Stimulated activated naive CD8-positive, alpha-beta T cell treated with anti-CD3 and anti-CD28 coated beads, Interleukin-15, Interleukin-2, amounts not matched to agents 100 U/mL and 50 U/mL, for 24 hours (primary cell): ENCODE data around the gene QKI.
"Not testable (repeated sequence)": the region's sequence is repeated elsewhere in the genome, so short reads cannot be mapped to it uniquely, and the experiment has no call there.

Experiments used
- ATAC-seq: fragments of 150-1000 bp; cut with Tn5 transposase; one replicate; pipeline ENCODE4 v1.10.0; 2021
- DNase-seq: peaks from one replicate; pipeline ENCODE4 v3.0.0; 2021

QKI gene

DNA sequence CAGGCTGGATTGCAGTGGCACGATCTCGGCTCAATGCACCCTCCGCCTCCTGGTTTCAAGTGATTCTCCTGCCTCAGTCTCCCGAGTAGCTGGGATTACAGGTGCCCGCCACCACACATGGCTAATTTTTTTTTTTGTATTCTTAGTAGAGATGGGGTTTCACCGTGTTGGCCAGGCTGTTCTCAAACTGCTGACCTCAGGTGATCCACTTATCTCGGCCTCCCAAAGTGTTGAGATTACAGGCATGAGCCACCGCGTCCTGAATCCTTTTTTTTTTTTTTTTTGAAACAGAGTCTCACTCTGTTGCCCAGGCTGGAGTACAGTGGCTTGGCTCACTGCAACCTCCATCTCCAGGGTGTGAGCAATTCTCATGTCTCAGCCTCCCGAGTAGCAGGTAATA, 24.9 kb downstream of the QKI start:
- ATAC-seq, DNase-seq: not testable (repeated sequence)

DNA sequence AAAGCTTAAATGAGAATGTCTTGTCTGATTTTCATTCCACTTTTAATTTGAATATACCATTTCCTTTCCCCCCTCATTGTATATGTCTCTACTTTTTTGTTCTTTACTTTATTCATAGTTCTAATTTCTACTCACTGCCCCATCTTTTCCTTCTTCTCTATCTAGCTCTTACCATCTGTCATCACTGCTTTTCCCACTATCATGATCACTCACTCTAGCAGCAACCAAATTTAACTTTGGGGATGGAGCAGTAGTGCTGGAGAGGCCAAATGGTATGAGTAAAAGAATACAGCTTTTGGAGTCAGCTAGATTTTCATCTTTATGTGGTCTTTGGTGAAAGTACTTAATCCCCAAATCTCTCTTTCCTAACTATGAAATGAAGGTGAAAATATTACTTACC, 25.5 kb downstream of the QKI start:
- ATAC-seq (no peak), DNase-seq (no peak)

DNA sequence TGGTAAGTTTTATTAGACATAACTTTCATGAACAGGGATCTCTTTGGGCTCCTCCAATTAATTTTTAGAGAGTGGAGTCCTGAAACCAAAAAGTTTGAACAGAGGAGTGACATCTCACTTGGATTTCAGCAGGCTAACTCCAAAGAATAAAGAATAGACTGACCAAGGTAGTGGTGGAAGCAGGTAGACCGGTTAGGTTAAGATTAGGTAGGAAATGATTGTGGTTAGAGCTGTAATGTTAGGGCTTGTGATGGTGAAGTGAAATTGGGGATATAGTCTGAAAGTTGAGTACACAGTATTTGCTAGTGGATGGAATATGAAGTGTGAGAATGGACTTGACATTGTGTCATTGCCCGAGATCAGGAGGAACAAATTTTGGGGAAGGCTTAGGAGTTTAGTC, 27.8 kb downstream of the QKI start:
- ATAC-seq (no peak), DNase-seq (no peak)

DNA sequence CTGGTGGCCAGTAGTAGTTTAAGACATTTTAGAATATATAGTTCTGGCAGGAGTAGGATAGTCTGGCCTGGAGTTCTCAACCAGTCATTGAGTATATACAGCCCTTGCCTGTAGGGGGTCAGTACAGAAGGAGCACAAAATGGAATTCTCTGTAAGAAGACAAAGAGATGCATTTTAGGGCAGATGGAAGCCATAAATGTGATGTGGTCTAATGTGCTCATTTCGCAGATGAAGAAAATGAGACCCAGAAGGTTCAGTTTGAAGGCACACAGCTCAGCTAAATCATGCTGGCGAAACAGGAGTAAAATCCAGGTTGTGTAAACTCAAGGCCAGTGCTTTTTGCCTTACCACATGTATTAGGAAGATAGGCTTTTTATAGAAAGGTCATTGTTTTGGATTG, 29.6 kb downstream of the QKI start:
- ATAC-seq (no peak), DNase-seq (no peak)

DNA sequence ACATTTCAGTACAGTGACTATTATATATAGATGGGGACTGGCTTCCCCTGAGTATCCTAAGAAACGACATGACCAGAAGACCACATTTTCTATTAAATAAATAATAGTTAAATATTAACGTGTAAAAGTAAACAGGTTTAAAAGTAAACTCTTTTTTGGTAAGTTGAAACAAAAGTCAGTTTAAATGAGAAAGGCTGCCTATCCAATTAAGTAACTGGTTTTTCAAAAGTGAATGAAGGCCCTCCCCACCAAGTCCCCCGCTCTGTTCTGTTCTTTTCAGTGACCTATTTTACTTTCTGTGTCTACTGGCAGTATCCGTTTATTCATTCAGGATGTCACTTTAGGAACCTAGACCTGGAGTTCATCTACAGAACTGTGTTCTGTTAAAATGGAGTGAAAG, 32.0 kb downstream of the QKI start:
- DNase-seq (no peak), ATAC-seq (no peak)

DNA sequence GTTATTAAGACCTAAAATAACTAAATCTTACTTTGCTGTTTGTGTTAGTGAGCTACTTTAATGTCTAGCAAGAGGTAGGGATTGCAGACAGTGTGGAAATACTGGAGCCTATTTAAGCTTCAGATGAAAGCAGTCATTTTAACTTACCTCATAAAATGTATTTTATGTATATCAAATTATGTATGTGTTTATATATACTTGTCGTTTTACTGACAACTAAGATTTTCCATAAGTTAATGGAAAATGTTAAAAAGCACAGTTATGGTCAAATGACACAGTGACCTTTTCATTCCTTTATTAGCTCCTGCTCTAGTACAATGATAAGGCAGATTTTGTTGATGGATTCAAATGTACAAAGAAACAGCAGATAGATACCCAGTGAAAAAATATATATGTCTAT, 34.6 kb downstream of the QKI start:
- DNase-seq = no peak
- ATAC-seq = peak; percentile 14

GRCh38 chr6:163454425-163454824, 39.9 kb downstream of the QKI start:
- no peak for ATAC-seq
- DNase-seq = no peak

GRCh38 chr6:163455552-163455951, 41.0 kb downstream of the QKI start:
- DNase-seq (no peak), ATAC-seq (peak; percentile 77)

DNA sequence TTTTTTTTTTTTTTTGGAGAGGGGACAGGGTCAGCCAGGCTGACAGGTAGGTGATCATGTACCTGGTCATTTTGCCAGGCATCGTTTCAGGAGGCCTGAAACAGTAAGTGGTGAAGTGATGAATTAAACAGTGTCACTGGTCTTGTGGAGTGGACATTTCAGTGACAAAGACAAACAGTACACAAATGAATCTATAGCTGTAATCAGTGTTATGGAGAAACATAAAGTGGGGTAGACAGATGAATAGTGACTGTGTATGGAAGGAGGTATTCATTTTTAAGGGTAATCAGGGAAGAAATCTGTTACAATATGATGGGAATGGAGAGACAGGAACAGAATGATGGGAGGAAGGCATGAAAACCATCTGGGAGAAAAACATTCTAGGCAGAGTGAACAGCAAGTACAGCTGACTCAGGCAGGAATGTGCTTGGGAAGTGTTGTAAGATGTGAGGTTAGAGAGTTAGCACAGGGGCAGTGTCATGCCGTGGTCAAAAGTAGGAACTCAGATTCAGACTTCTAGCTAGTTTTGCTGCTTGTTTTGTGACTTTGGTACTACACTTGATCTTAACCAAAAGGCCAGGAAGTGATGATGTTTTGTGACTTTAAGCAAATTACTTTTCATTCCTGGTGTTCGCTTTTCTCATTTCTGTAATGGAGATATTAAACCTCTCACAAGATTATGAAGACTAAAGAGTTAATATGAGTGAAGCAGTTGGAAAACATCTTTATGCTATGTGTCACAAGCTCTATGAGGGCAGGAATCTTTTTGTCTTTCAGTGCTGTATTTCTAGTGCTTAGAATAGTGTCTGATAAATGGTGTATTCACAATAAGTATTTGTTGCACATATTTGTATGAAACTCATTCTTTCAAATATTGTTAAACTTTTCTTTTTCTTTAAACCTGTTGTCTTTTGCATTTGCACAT, 43.4 kb downstream of the QKI start:
- no peak for ATAC-seq

DNA sequence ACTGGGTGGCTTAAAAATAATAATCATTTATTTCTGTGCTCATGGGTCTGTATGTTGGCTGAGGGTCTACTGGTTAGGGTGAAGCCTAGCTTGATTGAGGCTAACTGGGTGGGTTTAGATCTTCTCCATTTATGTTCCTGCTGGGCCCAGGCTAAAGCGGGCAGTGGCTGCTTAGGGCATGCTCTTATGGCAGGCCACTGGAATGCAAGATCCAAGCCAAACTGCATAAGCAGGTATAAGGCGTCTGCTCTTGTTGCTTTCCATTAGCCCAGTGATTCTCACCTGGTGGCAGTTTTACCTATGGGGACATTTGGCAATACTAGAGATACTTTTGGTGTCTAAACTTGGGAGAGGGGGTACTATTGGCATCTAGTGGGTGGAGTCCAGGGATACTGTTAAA, 44.5 kb downstream of the QKI start:
- DNase-seq = no peak

More for the DNA sequence above, 43.4 kb downstream of the QKI start:
- DNase-seq = no peak

DNA sequence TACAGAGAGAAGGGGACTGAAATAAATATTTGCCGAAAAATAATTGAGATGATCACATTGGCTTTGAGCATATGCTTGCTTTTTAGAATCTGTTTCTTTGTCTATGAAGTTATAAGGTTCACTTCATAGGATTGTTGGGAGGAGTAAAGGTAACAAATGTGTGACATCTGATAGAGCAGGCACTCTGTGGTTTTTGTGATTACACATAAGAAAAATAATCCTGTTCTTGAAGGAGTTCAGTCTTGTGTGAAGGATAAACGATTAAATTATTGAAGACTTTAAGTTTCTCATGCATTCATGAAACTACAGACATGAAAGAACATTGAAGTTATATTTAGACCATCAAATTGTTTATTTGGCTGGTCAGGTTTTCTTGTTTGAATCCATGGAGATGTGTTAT, 45.0 kb downstream of the QKI start:
- ATAC-seq = no peak
- DNase-seq = no peak

More for the DNA sequence above, 44.5 kb downstream of the QKI start:
- ATAC-seq = no peak

- peak; percentile 68 for ATAC-seq
- DNase-seq = no peak
Observed at GRCh38 chr6:163460307-163460782, 45.8 kb downstream of the QKI start.

GRCh38 chr6:163461696-163462095, 47.2 kb downstream of the QKI start:
- ATAC-seq (no peak), DNase-seq (no peak)

DNA sequence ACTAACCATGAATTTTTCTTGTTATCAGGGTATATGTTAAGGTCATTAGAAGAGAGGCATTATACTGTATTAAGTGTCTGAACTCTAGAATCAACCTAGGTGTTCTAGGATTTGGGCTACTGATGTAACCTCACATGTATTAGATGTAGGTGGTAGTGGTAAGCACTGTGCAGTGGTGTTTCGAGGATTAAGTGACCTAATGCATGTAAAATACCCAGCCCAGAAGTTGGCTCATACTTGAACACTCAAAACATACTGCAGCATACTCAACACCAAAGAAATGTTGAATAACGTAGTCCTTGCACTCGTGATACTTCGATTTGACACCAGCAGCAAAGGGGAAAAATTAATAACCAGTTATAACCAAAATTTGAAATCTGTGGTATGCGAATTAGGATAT, 48.7 kb downstream of the QKI start:
- DNase-seq (no peak), ATAC-seq (no peak)

GRCh38 chr6:163463795-163464194, 49.3 kb downstream of the QKI start:
- ATAC-seq (no peak), DNase-seq (no peak)

- no peak for ATAC-seq
Observed at GRCh38 chr6:163466839-163467390, 52.4 kb downstream of the QKI start.

GRCh38 chr6:163468738-163469137, 54.2 kb downstream of the QKI start:
- DNase-seq = no peak
- ATAC-seq = no peak

More at GRCh38 chr6:163466839-163467390, 52.4 kb downstream of the QKI start:
- DNase-seq = no peak

GRCh38 chr6:163469459-163469985, 55.0 kb downstream of the QKI start:
- DNase-seq (no peak), ATAC-seq (no peak)

GRCh38 chr6:163470611-163471010, 56.1 kb downstream of the QKI start:
- ATAC-seq = no peak
- no peak for DNase-seq

DNA sequence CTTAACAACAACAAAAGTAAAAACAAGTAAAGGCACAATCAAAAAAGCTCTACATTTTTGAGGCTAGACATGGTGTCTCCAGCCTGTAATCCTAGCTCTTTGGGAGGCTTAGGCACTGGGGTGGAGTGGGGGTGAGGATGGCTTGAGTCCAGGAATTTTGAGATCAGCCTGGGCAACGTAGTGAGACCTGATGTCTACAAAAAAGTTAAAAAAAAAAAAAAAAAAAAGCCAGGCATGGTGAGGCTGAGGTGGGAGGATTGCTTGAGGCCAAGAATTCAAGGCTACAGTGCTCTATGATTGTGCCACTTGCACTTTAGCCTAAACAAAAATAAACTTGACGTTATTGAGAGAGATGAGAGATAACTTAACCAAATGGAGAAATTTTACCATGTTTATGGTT, 60.1 kb downstream of the QKI start:
- ATAC-seq (no peak), DNase-seq (no peak)

DNA sequence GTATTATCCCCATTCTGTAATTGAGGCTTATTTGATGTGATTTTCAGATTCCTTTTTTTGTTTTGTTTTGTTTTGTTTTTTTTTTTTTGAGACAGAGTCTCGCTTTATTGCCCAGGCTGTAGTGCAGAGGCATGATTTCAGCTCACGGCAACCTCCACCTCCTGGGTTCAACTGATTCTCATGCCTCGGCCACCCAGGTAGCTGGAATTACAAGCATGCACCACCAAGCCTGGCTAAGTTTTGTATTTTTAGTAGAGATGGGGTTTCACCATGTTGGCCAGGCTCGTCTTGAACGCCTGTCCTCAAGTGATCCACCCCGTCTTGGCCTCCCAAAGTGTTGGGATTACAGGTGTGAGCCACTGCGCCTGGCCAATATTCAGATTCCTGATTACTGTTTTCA, 62.4 kb downstream of the QKI start:
- not testable (repeated sequence) for DNase-seq, ATAC-seq

DNA sequence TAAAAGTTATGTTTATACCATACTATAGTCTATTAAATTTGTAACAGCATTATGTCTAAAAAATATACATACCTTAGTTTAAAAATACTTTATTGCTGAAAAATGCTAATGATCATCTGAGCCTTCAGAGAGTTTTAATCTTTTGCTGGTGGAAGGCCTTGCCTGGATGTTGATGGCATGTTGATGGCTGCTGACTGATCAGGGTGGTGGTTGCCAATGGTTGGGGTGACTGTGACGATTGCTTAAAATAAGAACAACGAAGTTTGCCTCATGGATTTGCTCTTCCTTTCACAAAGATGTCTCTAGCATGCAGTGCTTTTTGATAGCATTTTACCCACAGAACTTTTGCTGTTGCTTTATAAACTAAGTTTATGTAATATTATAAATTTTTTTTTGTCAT, 68.6 kb downstream of the QKI start:
- ATAC-seq (no peak), DNase-seq (no peak)

- DNase-seq (no peak), ATAC-seq (no peak)
Observed at GRCh38 chr6:163485388-163485851, 70.9 kb downstream of the QKI start.
